ENCODE data around the gene KDM3B.

DNA sequence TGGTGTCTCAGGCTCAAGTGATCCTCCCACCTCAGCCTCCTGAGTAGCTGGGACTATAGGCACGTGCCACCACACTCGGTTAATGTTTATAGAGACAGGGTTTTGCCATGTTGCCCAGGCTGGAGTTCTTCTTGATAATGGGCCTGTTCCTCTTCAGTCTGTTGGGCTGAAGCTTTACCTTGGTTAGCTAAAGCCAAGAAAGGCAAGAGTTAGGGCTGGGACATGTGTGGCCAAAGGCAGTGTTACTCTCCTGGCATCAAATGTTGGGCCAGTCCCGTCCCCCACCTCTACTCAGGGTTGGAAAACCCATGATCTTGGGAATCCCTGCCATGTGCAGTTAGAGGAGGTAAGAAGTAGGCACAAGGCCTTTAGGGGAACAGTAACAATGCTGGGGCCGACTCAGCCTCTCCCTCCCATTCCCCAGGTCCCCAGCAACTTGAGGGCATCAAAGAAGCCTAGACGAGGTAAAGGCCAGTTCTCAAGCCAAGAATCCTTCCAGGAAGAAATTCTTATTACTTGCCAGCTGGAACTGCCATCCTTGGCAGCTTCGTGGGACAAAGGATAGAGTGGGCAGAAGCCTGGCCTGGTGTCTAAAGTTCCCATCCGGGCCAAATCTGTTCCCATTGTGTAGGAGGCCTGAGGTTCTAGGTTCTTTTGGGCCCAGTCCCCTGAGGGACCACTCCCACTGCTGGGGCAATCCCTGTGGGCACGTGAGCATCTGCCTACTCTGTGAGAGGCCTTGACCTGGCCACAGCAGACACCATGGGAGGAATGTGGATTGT, 117.2 kb downstream of the KDM3B start:
- TF ChIP-seq EP300 (IDR thresholded peaks at IDR 0.05; ENCODE audit: borderline replicate concordance in 1 of 2, low read depth in 1 of 2, low read length in 1 of 2) (no peak), EZH2phosphoT487 (IDR thresholded peaks at IDR 0.05; ENCODE audit: borderline replicate concordance, low read depth) (no peak), TAF1 (IDR thresholded peaks at IDR 0.05; ENCODE audit: borderline replicate concordance, low read depth, low read length) (no peak), RFX5 (IDR thresholded peaks at IDR 0.05; ENCODE audit: low read length) (no peak), FOXM1 (IDR thresholded peaks at IDR 0.05; ENCODE audit: low read depth) (no peak)
- TF ChIP-seq, protein P1, sequence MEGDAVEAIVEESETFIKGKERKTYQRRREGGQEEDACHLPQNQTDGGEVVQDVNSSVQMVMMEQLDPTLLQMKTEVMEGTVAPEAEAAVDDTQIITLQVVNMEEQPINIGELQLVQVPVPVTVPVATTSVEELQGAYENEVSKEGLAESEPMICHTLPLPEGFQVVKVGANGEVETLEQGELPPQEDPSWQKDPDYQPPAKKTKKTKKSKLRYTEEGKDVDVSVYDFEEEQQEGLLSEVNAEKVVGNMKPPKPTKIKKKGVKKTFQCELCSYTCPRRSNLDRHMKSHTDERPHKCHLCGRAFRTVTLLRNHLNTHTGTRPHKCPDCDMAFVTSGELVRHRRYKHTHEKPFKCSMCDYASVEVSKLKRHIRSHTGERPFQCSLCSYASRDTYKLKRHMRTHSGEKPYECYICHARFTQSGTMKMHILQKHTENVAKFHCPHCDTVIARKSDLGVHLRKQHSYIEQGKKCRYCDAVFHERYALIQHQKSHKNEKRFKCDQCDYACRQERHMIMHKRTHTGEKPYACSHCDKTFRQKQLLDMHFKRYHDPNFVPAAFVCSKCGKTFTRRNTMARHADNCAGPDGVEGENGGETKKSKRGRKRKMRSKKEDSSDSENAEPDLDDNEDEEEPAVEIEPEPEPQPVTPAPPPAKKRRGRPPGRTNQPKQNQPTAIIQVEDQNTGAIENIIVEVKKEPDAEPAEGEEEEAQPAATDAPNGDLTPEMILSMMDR (IDR thresholded peaks at IDR 0.05) = no peak

All from SK-N-SH (cell line).